ENCODE results near the gene TTBK1.

GRCh38 chr6:43299338-43300293 is 56.3 kb downstream of the TTBK1 start:
- TF ChIP-seq CTCF (IDR thresholded peaks at IDR 0.05; ENCODE audit: insufficient read depth, low read length) (no peak), REST (IDR thresholded peaks at IDR 0.05; ENCODE audit: insufficient replicate concordance, low read depth) (no peak)
